HG03060 (cell line): ENCODE measurements around the gene ARID5B.

ENCODE experiments used
- ATAC-seq: cut with Tn5 transposase; IDR thresholded peaks from one replicate; pipeline ENCODE4 v1.9.1; 2021; ENCODE audit warnings: low read depth, moderate number of reproducible peaks; ENCODE audit not compliant: unreplicated experiment

Gene ARID5B

DNA sequence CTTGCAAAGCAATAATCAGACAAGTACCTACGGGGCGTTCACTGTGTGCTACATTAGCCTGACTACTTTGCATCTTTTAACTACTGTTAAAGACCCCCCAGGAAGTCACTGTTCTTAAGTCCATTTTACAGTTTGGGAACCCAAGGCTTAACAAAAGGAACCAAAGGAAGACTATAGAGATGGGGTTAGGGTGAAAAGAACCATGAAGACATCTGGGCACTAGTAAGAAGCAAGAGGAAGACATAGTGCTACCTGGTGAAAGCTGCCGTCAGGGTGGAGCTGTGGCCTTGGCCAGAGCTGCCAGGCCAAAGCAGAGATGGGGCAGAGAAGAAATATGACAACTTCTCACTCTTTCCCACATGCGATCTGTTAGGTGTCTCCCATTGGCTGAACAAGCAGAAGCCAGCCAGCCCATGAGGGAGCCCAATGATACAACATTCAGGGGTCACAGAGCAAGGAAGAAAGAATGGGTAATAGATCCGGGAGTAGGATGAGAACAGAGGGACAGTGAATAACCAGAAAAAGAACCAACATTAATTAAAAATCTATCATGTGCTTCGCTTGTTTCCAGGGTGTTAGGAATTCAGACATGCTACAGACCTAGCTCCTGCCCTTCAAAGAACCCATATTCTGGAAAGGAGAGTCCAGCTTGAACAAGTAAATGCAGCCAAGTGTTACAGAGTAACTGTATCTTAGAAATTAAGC lies 85.4 kb downstream of the ARID5B start:
- ATAC-seq = no peak

GRCh38 chr10:61987537-61987936 lies 86.0 kb downstream of the ARID5B start:
- peak; percentile 7 for ATAC-seq

DNA sequence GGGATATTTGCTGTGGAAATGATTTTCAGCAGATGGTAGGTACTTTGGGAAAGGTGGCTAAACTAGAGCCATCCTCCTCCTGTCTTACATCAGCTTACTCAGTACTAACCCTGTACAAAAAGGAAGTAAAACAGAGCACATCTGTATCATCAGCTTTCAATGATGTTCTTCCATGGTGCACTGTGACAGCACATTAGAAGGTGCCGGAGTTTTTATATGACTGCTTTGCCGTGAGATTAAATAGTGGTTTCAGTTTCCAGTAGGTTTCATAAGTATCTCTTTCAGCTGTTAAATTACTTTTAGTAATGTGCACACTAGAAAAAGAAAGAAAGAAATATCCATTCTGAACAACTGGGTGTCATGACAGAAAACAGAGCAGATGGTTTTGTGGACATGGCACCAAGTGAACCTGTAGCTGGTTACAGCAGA lies 86.5 kb downstream of the ARID5B start:
- ATAC-seq = peak; percentile 97

DNA sequence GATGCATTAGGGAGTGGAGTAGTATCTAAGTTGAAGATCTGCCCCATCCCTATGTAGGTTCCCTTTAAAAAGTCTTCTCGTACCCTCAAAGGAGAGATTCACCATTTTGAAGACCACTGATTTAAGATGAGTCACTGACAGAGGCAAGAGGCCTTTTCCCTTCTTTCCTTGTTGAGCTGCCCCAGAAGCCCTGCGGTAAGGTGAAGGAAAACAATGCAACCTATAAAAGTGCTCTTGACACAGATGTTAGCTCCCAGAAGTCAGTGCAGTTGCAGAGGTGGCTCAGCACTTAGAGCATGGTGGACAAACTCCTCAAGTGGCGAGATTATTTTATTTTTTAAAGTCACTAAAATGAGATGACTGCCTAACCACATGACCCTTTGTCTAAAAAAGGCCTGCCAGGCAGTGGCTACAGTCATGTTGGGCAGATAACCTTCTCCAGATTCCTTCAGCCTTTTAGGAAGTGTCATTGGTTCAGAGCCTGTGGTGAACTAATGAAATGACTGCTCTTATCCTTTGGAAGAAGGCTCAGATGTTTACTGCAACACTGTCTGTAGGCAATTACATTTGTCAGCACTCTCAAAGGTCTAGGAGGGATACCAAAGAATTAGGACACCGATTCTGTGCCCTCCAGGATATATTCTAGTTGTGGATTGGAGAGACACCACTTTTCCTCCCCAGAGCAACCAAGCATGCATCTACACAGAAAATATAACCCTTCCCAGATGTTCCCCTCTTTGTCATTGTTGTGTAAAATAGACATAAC lies 88.7 kb downstream of the ARID5B start:
- ATAC-seq = no peak

- ATAC-seq = no peak
These were observed 89.2 kb downstream of the ARID5B start for GRCh38 chr10:61990761-61991135.

GRCh38 chr10:61991166-61991565 lies 89.7 kb downstream of the ARID5B start:
- no peak for ATAC-seq

GRCh38 chr10:61992059-61992460 lies 90.6 kb downstream of the ARID5B start:
- ATAC-seq = no peak

DNA sequence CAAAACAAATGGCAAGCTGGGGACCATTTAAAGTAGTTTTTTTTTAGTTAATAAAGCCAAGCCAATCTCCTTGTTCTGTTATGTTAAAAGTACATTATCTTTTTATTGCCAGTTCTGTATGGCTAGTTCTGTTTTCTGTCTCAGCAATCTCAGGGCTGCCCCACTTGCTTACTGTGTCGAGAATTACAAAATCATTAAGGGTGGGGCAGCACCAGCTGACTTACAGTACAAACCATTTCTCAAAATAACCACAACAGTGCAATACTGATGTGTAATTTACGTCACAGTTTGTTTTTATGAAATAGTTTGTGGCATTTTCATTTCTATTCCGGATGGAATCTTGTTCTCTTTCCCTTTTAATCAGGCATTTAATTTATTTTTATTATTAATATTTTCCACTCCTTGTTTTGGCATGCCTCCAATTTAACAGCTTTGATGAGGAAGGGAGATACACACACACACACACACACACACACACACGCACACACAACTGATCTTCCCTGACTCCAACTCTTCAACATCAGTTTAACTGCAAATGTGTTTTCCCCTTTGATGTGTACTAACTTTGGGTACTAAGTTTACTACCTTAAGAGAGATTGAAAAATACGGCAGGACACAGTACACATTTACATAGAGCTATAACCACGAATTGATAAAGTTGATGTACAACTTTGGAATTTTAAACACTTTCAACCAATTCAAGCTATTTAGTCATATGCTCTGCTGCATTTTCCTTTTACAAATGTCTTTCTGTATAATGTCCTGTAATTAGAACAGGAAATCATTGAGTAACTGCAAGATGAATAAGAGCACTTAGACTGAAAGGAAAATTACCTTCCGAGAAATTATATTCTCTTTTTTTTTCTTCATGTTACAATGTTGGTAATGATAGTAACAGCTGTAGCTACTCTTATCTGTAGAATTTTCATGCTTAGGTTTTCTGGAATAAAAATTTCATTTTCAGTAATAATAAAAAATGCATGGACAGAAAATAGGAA lies 91.5 kb downstream of the ARID5B start:
- no peak for ATAC-seq

DNA sequence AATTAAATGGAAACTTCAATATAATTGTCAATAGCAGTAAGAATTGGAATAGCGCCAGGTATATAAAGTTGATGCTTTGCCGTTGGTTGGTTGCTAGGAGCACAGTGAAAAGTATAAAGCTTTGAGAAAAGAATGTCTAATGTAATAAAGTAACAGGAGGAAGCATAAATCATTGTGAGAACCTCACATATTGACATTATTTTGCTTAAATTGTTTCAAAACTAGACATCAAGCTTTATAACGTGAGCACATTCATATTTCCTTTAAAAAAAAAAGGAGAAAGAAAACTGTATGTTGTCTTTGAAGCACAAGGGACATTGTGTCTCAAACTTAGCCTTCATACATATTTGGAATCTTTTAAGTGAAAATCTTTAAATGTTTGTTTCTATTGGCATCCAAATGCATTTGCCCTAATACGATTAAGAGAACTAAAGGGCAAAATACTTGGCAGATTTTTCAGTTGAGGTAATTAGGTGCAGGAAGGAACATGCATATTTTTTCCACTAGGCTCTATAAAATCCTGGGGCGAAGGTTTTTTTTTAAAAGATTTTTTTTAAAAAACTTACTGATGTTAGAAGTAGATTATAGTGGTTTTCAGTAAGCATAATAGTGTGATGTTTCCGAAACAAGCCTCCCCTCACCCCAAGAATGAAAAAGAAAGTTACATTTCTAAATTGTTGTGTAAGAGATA lies 92.4 kb downstream of the ARID5B start:
- ATAC-seq = no peak

GRCh38 chr10:61994405-61995219 lies 93.1 kb downstream of the ARID5B start:
- ATAC-seq = no peak

DNA sequence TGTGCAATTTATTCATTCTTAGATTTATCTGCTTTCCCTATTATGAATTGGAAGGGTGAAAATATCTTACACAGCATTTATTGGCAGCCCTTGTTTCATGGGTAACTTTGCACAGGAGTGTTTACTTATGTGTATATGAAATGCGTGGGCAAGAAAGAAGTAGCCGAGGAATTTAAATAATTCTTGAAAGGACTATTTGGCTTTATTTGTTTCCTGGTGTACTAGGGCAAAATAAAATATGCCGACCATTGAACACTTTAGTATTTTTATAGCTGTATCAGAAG lies 93.7 kb downstream of the ARID5B start:
- no peak for ATAC-seq

DNA sequence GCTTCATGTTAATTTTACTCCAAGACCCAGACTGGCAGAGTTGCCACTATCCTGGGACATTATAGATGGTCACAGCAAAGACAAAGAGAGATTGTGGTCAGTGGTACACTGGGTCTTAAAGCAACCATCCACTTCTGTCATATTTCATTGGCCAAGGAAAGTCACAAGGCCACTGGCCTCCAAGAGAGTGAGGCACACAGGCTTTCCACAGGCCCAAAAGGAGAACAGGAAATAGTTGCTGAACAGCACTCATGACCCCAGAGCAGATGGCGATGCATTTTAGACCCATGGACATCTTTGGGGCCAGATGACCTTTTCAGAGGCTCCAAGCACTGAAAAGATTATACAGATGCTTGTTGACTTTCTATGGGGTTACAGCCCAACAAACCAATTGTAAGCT lies 97.4 kb downstream of the ARID5B start:
- no peak for ATAC-seq

DNA sequence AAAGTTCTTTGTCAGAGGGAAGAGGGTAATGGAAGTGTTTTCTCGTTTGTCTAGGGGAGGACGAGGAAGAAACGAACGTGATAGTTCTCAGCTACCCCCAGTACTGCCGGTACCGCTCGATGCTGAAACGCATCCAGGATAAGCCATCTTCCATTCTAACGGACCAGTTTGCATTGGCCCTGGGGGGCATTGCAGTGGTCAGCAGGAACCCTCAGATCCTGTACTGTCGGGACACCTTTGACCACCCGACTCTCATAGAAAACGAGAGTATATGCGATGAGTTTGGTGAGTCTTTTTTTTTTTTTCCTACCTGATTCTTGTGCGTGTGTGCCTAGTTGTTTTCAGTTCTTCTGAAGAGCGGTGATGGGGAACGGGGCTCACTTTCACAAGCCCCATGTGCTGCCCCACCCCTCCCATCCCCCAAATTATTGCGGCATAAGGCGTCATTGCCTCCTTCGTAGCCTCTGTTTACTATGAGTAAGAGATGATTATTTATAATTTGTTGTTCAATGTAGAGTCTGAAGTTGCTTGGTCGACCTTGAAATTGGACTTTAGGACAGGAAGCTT lies 98.6 kb downstream of the ARID5B start:
- peak; percentile 67 for ATAC-seq

GRCh38 chr10:62000726-62001125 lies 99.2 kb downstream of the ARID5B start:
- ATAC-seq = no peak

GRCh38 chr10:62001898-62002297 lies 100.4 kb downstream of the ARID5B start:
- ATAC-seq = no peak

DNA sequence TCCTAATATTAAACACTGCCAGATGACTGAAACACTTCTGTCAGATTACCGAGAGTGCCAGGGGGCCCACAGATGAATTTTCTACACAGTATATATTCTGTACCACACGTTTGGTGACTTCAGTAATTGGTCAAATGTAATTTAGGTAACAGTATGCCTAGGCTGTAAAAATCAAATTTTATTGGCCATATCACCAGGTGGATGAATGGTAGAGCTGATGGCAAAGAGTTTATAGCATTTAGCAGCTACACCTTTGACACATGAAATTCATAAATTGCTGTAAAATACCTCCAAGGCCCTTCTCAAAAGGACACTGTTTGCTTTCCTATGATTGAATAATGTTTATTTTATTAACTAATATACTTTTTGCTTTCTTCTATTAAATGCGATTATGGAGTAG lies 101.3 kb downstream of the ARID5B start:
- ATAC-seq = no peak

DNA sequence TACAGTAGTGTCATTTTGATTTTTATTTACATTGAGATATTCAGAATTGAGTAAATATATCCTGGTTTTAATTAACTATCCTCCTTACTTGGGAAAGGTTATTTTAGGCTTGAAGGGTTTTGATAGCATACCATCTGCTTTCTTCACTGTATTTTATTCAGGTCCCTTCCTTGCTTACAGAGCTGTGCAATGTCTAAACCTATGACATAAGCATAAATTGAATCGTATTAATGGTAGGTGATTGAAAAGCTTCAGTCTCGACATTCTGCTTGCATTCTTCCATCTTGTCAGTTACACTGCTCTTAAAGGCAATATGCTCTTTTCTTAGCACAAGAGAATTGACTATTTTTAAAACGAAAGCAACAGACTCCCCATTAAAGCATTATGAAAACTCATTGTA lies 102.5 kb downstream of the ARID5B start:
- no peak for ATAC-seq

- no peak for ATAC-seq
These were observed 103.8 kb downstream of the ARID5B start for GRCh38 chr10:62005281-62005680.

- ATAC-seq = no peak
These were observed 104.2 kb downstream of the ARID5B start for GRCh38 chr10:62005687-62006086.
